Natural killer cell (primary cell): ENCODE measurements around the gene EFNB2. TPM values are rescaled to one million over a fixed set of nuclear protein-coding genes. Genes with fewer than 3 reads are reported as not detected.

Experiments used
- ATAC-seq, 3 donors: fragments of 150-1000 bp in 2 of 3; fragments of 200-7000 bp in 1 of 3; cut with Tn5 transposase; 1 replicate in 1 of 3; 2 replicates in 2 of 3; pipeline ENCODE4 v1.10.0; 2021; ENCODE audit warnings: mild to moderate bottlenecking in 2 of 3, moderate library complexity in 2 of 3
- DNase-seq, 2 donors: peaks; one replicate each; pipeline versions ENCODE4 v3.0.0 to v3.0.0-alpha.2; 2013 to 2021; ENCODE audit warnings: mixed read lengths in 1 of 2
- H3K27ac ChIP-seq: one replicate; pipeline ENCODE4 v1.5.1; 2013; ENCODE audit warnings: mild to moderate bottlenecking, low read length
- H3K27me3 ChIP-seq: one replicate; pipeline ENCODE4 v1.6.1; 2013; ENCODE audit warnings: low read length; ENCODE audit not compliant: control insufficient read depth, insufficient read depth
- H3K36me3 ChIP-seq: one replicate; pipeline ENCODE4 v1.6.1; 2013; ENCODE audit warnings: low read length; ENCODE audit not compliant: control insufficient read depth, insufficient read depth
- H3K4me1 ChIP-seq: one replicate; pipeline ENCODE4 v1.6.1; 2013; ENCODE audit warnings: low read length; ENCODE audit not compliant: control insufficient read depth, insufficient read depth
- H3K4me3 ChIP-seq: one replicate; pipeline ENCODE4 v1.5.1; 2013; ENCODE audit warnings: low read length
- H3K9me3 ChIP-seq: one replicate; pipeline ENCODE4 v1.6.1; 2013; ENCODE audit warnings: low read length; ENCODE audit not compliant: control insufficient read depth, insufficient read depth
- H3K27ac Mint-ChIP-seq, 2 donors: one replicate each; pipeline ENCODE4 v1.8.0; 2022; ENCODE audit warnings: mild to moderate bottlenecking in 2 of 2, mixed read lengths in 2 of 2, moderate library complexity in 1 of 2
- H3K27me3 Mint-ChIP-seq, 2 donors: one replicate each; pipeline ENCODE4 v1.8.0; 2022; ENCODE audit warnings: low read depth in 2 of 2, mixed read lengths in 2 of 2
- H3K36me3 Mint-ChIP-seq: one replicate; pipeline ENCODE4 v1.8.0; 2022; ENCODE audit warnings: mixed read lengths
- H3K4me1 Mint-ChIP-seq, 2 donors: one replicate each; pipeline ENCODE4 v1.8.0; 2022; ENCODE audit warnings: mixed read lengths in 2 of 2
- H3K4me3 Mint-ChIP-seq: one replicate; pipeline ENCODE4 v1.8.0; 2022; ENCODE audit warnings: mild to moderate bottlenecking, moderate library complexity, mixed read lengths
- H3K9me3 Mint-ChIP-seq, 2 donors: one replicate each; pipeline ENCODE4 v1.8.0; 2022; ENCODE audit warnings: mixed read lengths in 2 of 2
- WGBS: methylation state at CpG from one replicate; pipeline ENCODE4 v1.1.7; 2013; ENCODE audit warnings: missing lambda C conversion rate; ENCODE audit not compliant: insufficient coverage; 5-methylcytosine and 5-hydroxymethylcytosine counted together
- intact Hi-C: fragments of 100-400 bp; cut with micrococcal nuclease; formaldehyde crosslinking; loops from one replicate; pipeline ENCODE4 v1.14.2; 2022
- total RNA-seq, 4 donors: library from RNA; stranded (reverse); fragments of 120-200 nt in 1 of 4; gene quantifications; one replicate each; pipeline versions ENCODE4 v1.2.3 to v1.2.4, GENCODE V29; 2013 to 2022
- TF ChIP-seq, protein P1 (sequence below): fragments of 200-600 bp; IDR thresholded peaks from one replicate; pipeline ENCODE4 v1.8.0; 2022; ENCODE audit warnings: antibody characterized with exemption

Gene EFNB2
- total RNA-seq, 3 donors from 2014 or later (not counting 1 experiment from before 2014, with no cell fraction given), result 0.16 to 0.33 (median 0.33) TPM

DNA sequence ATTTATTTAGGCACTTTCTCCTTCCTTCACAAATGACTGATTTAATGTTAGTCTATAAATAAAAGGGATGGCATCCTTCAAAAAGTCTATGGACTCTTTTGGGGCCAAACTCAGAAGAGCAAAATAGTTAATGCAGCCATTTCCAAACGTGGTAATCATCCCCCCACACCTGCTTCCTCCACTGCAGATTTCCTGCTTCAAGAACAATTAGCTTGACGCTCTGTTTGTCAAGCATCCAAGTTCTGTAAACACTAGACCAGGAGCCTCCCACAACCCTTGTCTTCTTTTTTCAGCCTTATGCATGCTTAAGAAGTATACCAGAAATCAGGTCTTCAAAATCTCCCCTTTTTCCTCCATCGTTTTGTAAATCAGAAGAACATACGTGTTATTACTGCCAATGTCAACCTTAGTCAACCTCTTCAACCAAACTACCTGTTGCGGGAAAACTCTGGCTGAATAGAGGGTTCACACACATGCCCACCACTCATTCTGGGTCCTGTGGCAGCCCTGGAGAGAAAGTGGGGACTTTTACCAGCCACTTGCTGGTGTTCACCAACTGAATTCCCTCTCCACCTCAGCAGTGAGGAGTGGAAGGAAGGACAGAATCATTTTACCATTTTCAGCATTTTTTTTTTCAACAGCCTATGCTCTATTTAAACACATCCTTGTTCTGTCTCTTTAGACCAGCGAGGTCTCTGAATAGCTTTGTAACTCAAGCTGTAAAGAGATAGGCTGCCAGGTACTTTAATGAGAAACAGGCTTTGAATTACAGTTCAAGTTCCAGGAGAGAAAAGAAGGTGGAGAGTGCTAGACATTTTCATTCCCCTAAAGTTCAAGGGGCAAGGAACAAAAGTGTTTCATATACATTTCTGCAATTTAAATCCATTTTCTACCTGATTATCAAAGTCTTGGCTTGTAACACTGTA lies 39.1 kb downstream of the EFNB2 start:
- H3K36me3 ChIP-seq, result no peaks in the 10 kb centered on the region
- no peak overlapping the region for H3K27ac ChIP-seq
- ATAC-seq (no peak), DNase-seq (no peak)
- Mint-ChIP-seq H3K4me1 (peaks cover 28 to 36% of the 10 kb centered on the region in 2 donors), H3K27ac (no peak overlapping the region), H3K27me3 (peaks cover 44 to 78% of the 10 kb centered on the region in 2 donors), H3K4me3 (no peak overlapping the region), H3K9me3 (no peaks in the 10 kb centered on the region), H3K36me3 (no peaks in the 10 kb centered on the region)
- H3K4me3 ChIP-seq, result no peak overlapping the region
- no peaks in the 10 kb centered on the region for H3K9me3 ChIP-seq
- intact Hi-C loops, result no loop called here
- WGBS, result 39% methylated on average over 6 of the region's 6 CpGs
- H3K27me3 ChIP-seq, result peaks cover 16% of the 10 kb centered on the region
- H3K4me1 ChIP-seq, result peaks cover 12% of the 10 kb centered on the region
- TF ChIP-seq, protein P1, sequence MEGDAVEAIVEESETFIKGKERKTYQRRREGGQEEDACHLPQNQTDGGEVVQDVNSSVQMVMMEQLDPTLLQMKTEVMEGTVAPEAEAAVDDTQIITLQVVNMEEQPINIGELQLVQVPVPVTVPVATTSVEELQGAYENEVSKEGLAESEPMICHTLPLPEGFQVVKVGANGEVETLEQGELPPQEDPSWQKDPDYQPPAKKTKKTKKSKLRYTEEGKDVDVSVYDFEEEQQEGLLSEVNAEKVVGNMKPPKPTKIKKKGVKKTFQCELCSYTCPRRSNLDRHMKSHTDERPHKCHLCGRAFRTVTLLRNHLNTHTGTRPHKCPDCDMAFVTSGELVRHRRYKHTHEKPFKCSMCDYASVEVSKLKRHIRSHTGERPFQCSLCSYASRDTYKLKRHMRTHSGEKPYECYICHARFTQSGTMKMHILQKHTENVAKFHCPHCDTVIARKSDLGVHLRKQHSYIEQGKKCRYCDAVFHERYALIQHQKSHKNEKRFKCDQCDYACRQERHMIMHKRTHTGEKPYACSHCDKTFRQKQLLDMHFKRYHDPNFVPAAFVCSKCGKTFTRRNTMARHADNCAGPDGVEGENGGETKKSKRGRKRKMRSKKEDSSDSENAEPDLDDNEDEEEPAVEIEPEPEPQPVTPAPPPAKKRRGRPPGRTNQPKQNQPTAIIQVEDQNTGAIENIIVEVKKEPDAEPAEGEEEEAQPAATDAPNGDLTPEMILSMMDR, result no peak

DNA sequence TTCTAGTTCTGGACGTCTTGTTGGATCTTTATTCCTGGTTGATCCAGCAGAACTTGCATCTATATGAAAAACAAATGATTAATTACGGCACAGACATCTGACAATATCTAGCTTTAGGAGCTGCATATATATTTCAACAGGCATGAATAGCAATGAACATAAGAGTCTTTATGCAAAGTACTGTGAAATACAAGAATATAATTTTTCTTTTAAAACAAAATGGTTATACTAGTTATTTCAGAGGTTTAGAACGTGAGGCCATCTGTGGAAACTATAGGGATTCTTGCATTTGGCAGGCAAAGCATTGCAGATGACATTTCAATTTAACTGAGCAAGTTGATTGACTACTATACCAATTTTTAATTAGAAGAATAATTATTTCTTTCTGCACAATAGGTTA lies 40.5 kb downstream of the EFNB2 start:
- H3K27me3 Mint-ChIP-seq, result peaks cover 38 to 71% of the 10 kb centered on the region in 2 donors
- intact Hi-C loops, result no loop called here
- Histone ChIP-seq H3K9me3 (no peaks in the 10 kb centered on the region), H3K27me3 (peaks cover 14% of the 10 kb centered on the region), H3K4me3 (no peak overlapping the region), H3K27ac (no peak overlapping the region), H3K4me1 (peaks cover 17% of the 10 kb centered on the region), H3K36me3 (no peaks in the 10 kb centered on the region)
- ATAC-seq (no peak), DNase-seq (no peak)
- TF ChIP-seq, protein P1, result no peak
- no peak overlapping the region for H3K27ac Mint-ChIP-seq
- H3K4me1 Mint-ChIP-seq, result peaks cover 33 to 37% of the 10 kb centered on the region in 2 donors
- 94% methylated on average over 2 of the region's 3 CpGs for WGBS
- no peak overlapping the region for H3K4me3 Mint-ChIP-seq
- no peaks in the 10 kb centered on the region for H3K9me3 Mint-ChIP-seq
- no peaks in the 10 kb centered on the region for H3K36me3 Mint-ChIP-seq

DNA sequence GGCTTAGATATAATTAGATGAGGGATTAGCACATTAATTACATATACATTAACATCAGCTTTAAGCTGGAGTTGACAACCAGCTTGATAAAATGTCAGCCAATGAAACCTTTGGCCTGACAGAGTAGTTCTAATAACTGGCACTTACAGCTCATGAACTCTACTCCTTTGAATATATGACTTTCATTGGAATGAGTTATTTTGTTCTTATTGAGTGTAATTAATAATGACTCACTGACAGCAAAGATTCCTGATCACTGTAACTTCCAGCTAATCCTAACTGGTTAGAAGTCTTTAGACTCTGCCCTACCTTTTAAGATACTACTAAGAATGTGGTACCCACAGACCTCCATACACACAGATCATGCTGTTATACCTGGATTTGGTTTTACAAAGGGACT lies 41.0 kb downstream of the EFNB2 start:
- Mint-ChIP-seq H3K9me3 (no peaks in the 10 kb centered on the region), H3K27ac (no peak overlapping the region), H3K4me1 (peaks cover 29 to 33% of the 10 kb centered on the region in 2 donors), H3K27me3 (peaks cover 37 to 69% of the 10 kb centered on the region in 2 donors), H3K4me3 (no peak overlapping the region), H3K36me3 (no peaks in the 10 kb centered on the region)
- Histone ChIP-seq H3K27ac (no peak overlapping the region), H3K36me3 (no peaks in the 10 kb centered on the region), H3K4me3 (no peak overlapping the region), H3K27me3 (peaks cover 16% of the 10 kb centered on the region), H3K9me3 (no peaks in the 10 kb centered on the region), H3K4me1 (peaks cover 17% of the 10 kb centered on the region)
- DNase-seq, result no peak
- no peak for ATAC-seq
- intact Hi-C loops, result no loop called here
- TF ChIP-seq, protein P1, result no peak
